Muscle of leg (tissue), 11 donors: ENCODE measurements around the gene PCDHGB3. TPM values are rescaled to one million over a fixed set of nuclear protein-coding genes. Genes with fewer than 3 reads are reported as not detected.
A peak's percentile ranks its signal among the peaks of the same experiment; 100 is the strongest.
"Not testable (repeated sequence)": the region's sequence is repeated elsewhere in the genome, so short reads cannot be mapped to it uniquely, and the experiment has no call there.

ENCODE experiments used
- DNase-seq: peaks from one replicate; pipeline ENCODE4 v3.0.0; 2013
- H3K27ac ChIP-seq: one replicate; pipeline ENCODE4 v1.5.1; 2013; ENCODE audit warnings: mild to moderate bottlenecking, low read length, control low read depth
- H3K27me3 ChIP-seq: one replicate; pipeline ENCODE4 v1.6.1; 2013; ENCODE audit warnings: low read length; ENCODE audit not compliant: control insufficient read depth, insufficient read depth
- H3K36me3 ChIP-seq: one replicate; pipeline ENCODE4 v1.6.1; 2013; ENCODE audit warnings: low read length; ENCODE audit not compliant: control insufficient read depth, insufficient read depth
- H3K4me1 ChIP-seq: one replicate; pipeline ENCODE4 v1.6.1; 2013; ENCODE audit warnings: low read length; ENCODE audit not compliant: control insufficient read depth, insufficient read depth
- H3K4me3 ChIP-seq: one replicate; pipeline ENCODE4 v1.5.1; 2013; ENCODE audit warnings: low read length, control low read depth
- H3K9me3 ChIP-seq: replicated peaks from 2 replicates; pipeline ENCODE4 v1.6.1; 2013; ENCODE audit warnings: low read depth, low read length; ENCODE audit not compliant: control insufficient read depth
- WGBS: methylation state at CpG from one replicate; pipeline ENCODE4 v1.1.5; 2013; ENCODE audit warnings: missing lambda C conversion rate; ENCODE audit not compliant: insufficient coverage; 5-methylcytosine and 5-hydroxymethylcytosine counted together
- polyA plus RNA-seq, 8 donors: library from polyadenylated mRNA; unstranded; fragments of 120-200 nt; gene quantifications; one replicate each; pipeline versions ENCODE4 v1.2.1 to v1.2.3, GENCODE V29; 2013; ENCODE audit warnings: inconsistent platforms in 1 of 8, low replicate concordance in 1 of 8; ENCODE audit not compliant: insufficient read length in 8 of 8, insufficient read depth in 1 of 8
- total RNA-seq: library from RNA; stranded (reverse); fragments of 120-200 nt; gene quantifications from one replicate; pipeline ENCODE4 v1.2.4, GENCODE V29; 2013

The PCDHGB3 gene
- total and polyA plus RNA-seq, 9 donors, result 0.70 to 2.0 (median 1.3) TPM

DNA sequence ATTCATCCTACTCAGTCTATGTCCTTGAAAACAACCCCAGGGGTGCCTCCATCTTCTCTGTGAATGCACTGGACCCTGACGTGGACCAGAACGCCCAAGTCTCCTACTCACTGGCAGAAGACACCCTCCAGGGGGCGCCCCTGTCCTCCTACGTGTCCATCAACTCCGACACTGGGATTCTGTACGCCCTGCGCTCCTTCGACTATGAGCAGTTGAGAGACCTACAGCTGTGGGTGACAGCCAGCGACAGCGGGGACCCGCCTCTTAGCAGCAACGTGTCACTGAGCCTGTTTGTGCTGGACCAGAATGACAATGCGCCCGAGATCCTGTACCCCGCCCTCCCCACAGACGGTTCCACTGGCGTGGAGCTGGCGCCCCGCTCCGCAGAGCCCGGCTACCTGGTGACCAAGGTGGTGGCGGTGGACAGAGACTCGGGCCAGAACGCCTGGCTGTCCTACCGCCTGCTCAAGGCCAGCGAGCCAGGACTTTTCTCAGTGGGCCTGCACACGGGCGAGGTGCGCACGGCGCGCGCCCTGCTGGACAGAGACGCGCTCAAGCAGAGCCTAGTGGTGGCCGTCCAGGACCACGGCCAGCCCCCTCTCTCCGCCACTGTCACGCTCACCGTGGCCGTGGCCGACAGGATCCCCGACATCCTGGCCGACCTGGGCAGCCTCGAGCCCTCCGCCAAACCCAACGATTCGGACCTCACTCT is 5.6 kb downstream of the PCDHGB3 start:
- not testable (repeated sequence) for DNase-seq, H3K4me3 ChIP-seq, H3K27ac ChIP-seq, H3K36me3 ChIP-seq, H3K4me1 ChIP-seq
- Histone ChIP-seq H3K9me3 (peaks cover 66% of the 10 kb centered on the region), H3K27me3 (peaks cover 18% of the 10 kb centered on the region)
- 65% methylated on average over 32 of the region's 48 CpGs for WGBS

DNA sequence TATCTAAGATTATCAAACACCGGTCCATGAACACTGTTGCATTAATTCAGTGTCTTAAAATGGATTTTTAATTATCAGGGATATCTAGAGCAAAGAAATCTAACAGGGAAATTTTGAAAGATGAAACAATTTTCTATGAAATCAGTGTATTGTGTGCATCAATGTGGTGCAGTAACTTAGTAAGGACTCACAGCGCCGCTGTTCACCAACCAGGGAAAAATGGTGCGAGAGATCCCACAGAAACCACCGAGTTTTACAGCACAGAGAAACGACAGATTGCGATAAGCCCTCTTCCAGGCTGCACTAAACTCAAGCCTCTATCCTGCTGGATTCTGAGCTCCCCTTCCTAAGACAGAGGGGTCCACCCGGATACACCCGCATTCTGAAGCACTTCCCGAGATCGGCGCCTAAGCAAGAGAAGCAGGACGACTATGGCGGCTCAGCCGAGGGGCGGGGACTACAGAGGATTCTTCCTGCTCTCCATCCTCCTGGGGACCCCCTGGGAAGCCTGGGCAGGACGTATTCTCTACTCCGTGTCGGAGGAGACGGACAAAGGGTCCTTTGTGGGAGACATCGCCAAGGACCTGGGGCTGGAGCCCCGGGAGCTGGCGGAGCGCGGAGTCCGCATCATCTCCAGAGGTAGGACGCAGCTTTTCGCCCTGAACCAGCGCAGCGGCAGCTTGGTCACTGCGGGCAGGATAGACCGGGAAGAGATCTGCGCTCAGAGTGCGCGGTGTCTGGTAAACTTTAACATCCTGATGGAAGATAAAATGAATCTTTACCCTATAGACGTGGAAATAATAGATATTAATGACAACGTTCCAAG is 12.6 kb downstream of the PCDHGB3 start, which contains the start of gene PCDHGA7:
PCDHGA7 (plus strand) TSS at position 274 of the 826 bp plus-strand sequence; CDS start at position 432, 158 bp downstream.
- H3K27ac ChIP-seq, result no peak within 1 kb of the TSS
- WGBS, result 13% methylated on average over 24 of the region's 37 CpGs
- no peaks in the 10 kb centered on the region for H3K4me1 ChIP-seq
- DNase-seq, result peak; percentile 4
- H3K9me3 ChIP-seq, result peaks cover 71% of the 10 kb centered on the region
- H3K36me3 ChIP-seq, result no peaks in the 10 kb centered on the region
- peak within 1 kb of the TSS; percentile 22 for H3K4me3 ChIP-seq
- H3K27me3 ChIP-seq, result peaks cover 5% of the 10 kb centered on the region

DNA sequence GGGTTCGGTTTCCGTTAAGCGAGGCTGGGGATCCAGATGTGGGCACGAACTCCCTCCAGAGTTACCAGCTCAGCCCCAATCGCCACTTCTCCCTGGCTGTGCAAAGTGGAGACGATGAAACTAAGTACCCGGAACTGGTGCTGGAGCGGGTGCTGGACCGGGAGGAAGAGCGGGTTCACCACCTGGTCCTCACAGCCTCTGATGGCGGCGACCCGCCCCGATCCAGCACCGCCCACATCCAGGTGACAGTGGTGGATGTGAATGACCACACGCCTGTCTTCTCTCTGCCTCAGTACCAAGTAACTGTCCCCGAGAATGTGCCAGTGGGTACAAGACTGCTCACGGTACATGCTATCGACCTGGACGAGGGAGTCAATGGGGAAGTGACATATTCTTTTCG is 13.3 kb downstream of the PCDHGB3 start:
- peaks cover 70% of the 10 kb centered on the region for H3K9me3 ChIP-seq
- no peak for DNase-seq
- no peaks in the 10 kb centered on the region for H3K36me3 ChIP-seq
- H3K4me1 ChIP-seq, result no peaks in the 10 kb centered on the region
- 42% methylated on average over 9 of the region's 21 CpGs for WGBS
- peaks cover 5% of the 10 kb centered on the region for H3K27me3 ChIP-seq
- H3K27ac ChIP-seq, result no peak overlapping the region
- H3K4me3 ChIP-seq, result no peak overlapping the region

DNA sequence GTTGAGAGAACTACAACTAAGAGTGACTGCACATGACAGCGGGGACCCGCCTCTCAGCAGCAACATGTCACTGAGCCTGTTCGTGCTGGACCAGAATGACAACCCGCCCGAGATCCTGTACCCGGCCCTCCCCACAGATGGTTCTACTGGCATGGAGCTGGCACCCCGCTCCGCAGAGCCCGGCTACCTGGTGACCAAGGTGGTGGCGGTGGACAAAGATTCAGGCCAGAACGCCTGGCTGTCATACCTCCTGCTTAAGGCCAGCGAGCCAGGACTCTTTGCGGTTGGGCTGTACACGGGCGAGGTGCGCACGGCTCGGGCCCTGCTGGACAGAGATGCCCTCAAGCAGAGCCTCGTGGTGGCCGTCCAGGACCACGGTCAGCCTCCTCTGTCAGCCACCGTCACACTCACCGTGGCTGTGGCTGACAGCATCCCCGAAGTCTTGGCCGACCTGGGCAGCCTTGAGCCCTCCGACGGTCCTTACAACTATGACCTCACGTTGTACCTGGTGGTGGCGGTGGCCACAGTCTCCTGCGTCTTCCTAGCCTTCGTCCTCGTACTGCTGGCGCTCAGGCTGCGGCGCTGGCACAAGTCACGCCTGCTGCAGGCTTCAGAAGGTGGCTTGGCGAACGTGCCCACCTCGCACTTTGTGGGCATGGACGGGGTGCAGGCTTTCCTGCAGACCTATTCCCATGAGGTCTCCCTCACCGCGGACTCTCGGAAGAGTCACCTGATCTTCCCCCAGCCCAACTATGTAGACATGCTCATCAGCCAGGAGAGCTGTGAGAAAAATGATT is 14.6 kb downstream of the PCDHGB3 start:
- H3K27ac ChIP-seq, result no peak overlapping the region
- WGBS, result 67% methylated on average over 38 of the region's 43 CpGs
- H3K4me1 ChIP-seq, result no peaks in the 10 kb centered on the region
- H3K36me3 ChIP-seq, result no peaks in the 10 kb centered on the region
- no peak for DNase-seq
- peaks cover 7% of the 10 kb centered on the region for H3K27me3 ChIP-seq
- peaks cover 79% of the 10 kb centered on the region for H3K9me3 ChIP-seq
- no peak overlapping the region for H3K4me3 ChIP-seq

GRCh38 chr5:141387557-141388311 is 17.7 kb downstream of the PCDHGB3 start, which contains the start of gene PCDHGB4:
Gene PCDHGB4 (plus strand): TSS chr5:141387698. CDS start chr5:141387885, 187 bp downstream.
- peak; percentile 10 for DNase-seq
- not testable (repeated sequence) for H3K4me3 ChIP-seq

DNA sequence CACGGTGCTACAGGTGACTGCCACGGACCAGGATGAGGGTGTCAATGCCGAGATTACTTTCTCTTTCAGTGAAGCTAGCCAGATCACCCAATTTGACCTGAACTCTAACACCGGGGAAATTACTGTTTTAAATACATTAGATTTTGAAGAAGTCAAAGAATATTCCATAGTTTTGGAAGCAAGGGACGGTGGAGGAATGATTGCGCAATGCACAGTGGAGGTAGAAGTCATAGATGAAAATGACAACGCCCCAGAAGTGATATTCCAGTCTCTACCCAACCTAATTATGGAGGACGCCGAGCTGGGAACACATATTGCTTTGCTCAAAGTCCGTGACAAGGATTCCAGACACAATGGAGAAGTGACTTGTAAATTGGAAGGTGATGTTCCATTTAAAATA is 18.6 kb downstream of the PCDHGB3 start:
- peaks cover 83% of the 10 kb centered on the region for H3K9me3 ChIP-seq
- no peaks in the 10 kb centered on the region for H3K4me1 ChIP-seq
- no peak overlapping the region for H3K4me3 ChIP-seq

More at GRCh38 chr5:141387557-141388311, 17.7 kb downstream of the PCDHGB3 start, which contains the start of gene PCDHGB4:
- Histone ChIP-seq H3K27me3 (peaks cover 11% of the 10 kb centered on the region), H3K9me3 (peaks cover 83% of the 10 kb centered on the region)
- not testable (repeated sequence) for H3K27ac ChIP-seq, H3K4me1 ChIP-seq, H3K36me3 ChIP-seq
- WGBS, result 5% methylated on average over 11 of the region's 40 CpGs

DNA sequence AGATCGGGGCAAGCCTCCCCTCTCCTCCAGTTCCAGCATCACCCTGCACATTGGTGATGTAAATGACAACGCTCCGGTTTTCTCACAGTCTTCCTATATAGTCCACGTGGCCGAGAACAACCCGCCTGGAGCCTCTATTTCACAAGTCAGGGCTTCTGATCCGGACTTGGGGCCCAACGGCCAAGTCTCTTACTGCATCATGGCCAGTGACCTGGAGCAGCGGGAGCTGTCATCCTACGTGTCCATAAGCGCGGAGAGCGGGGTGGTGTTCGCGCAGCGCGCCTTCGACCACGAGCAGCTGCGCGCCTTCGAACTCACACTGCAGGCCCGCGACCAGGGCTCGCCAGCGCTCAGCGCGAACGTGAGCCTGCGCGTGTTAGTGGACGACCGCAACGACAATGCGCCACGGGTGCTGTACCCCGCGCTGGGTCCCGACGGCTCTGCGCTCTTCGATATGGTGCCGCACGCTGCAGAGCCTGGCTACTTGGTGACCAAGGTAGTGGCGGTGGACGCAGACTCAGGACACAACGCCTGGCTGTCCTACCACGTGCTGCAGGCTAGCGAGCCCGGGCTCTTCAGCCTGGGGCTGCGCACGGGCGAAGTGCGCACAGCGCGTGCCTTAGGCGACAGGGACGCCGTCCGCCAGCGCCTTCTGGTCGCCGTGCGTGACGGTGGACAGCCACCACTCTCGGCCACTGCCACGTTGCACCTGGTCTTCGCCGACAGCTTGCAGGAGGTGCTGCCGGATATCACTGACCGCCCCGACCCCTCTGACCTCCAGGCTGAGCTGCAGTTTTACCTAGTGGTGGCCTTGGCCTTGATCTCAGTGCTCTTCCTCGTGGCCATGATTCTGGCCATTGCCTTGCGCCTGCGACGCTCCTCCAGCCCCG is 19.4 kb downstream of the PCDHGB3 start:
- Histone ChIP-seq H3K9me3 (peaks cover 83% of the 10 kb centered on the region), H3K36me3 (no peaks in the 10 kb centered on the region), H3K27me3 (peaks cover 14% of the 10 kb centered on the region), H3K27ac (no peak overlapping the region), H3K4me3 (no peak overlapping the region), H3K4me1 (no peaks in the 10 kb centered on the region)
- no peak for DNase-seq
- 38% methylated on average over 75 of the region's 77 CpGs for WGBS

More for the DNA sequence above, 18.6 kb downstream of the PCDHGB3 start:
- 80% methylated on average over 3 of the region's 10 CpGs for WGBS
- no peak for DNase-seq
- peaks cover 14% of the 10 kb centered on the region for H3K27me3 ChIP-seq
- H3K36me3 ChIP-seq, result no peaks in the 10 kb centered on the region
- H3K27ac ChIP-seq, result no peak overlapping the region

GRCh38 chr5:141392429-141393198 is 22.6 kb downstream of the PCDHGB3 start, which contains the start of gene PCDHGA8:
Gene PCDHGA8 (plus strand): TSS chr5:141392633. CDS start chr5:141392814, 181 bp downstream.
- Histone ChIP-seq H3K27me3 (peaks cover 14% of the 10 kb centered on the region), H3K36me3 (no peaks in the 10 kb centered on the region), H3K9me3 (peaks cover 75% of the 10 kb centered on the region), H3K4me1 (no peaks in the 10 kb centered on the region), H3K4me3 (no peak within 1 kb of the TSS), H3K27ac (no peak within 1 kb of the TSS)
- 22% methylated on average over 31 of the region's 38 CpGs for WGBS
- no peak for DNase-seq
